A172 (cell line): ENCODE results near the gene DPH7. TPM values are rescaled to one million over a fixed set of nuclear protein-coding genes. Genes with fewer than 3 reads are reported as not detected.
A peak's percentile ranks its signal among the peaks of the same experiment; 100 is the strongest.
"Not testable (repeated sequence)": the region's sequence is repeated elsewhere in the genome, so short reads cannot be mapped to it uniquely, and the experiment has no call there.

Source experiments
- DNase-seq: peaks from one replicate; pipeline ENCODE4 v3.0.0-alpha.2; 2015; ENCODE audit warnings: low spot score
- total RNA-seq: library from RNA; depleted of rRNA; stranded (reverse); fragments of >200 nt; shearing (Covaris generic); gene quantifications from 2 replicates; pipeline ENCODE4 v1.2.3, GENCODE V29; 2014; rRNA removed

Gene DPH7
- 47.4 and 56.0 TPM in 2 replicates for total RNA-seq

GRCh38 chr9:137578518-137579258 is at the start of gene DPH7:
Gene DPH7 (minus strand): TSS chr9:137578925. CDS start chr9:137578777, 148 bp downstream.
- peak; percentile 83 for DNase-seq

GRCh38 chr9:137627406-137627805 is 48.7 kb upstream of the DPH7 start:
- not testable (repeated sequence) for DNase-seq

- DNase-seq: no peak
Measured at GRCh38 chr9:137626464-137626863, 47.7 kb upstream of the DPH7 start.

GRCh38 chr9:137622211-137622610 is 43.5 kb upstream of the DPH7 start:
- DNase-seq: not testable (repeated sequence)

- no peak for DNase-seq
Measured at GRCh38 chr9:137621131-137621757, 42.5 kb upstream of the DPH7 start.

GRCh38 chr9:137620581-137620980 is 41.9 kb upstream of the DPH7 start:
- DNase-seq: no peak

- no peak for DNase-seq
Measured at GRCh38 chr9:137620048-137620405, 41.3 kb upstream of the DPH7 start.

GRCh38 chr9:137619240-137620047 is 40.7 kb upstream of the DPH7 start:
- peak; percentile 45 for DNase-seq

- DNase-seq: peak; percentile 69
Measured at GRCh38 chr9:137618105-137619067, 39.7 kb upstream of the DPH7 start, which contains the start of gene EHMT1. Gene EHMT1 (plus strand): TSS chr9:137619005. CDS start chr9:137619029, 24 bp downstream.

- DNase-seq: no peak
Measured at GRCh38 chr9:137615387-137615871, 36.7 kb upstream of the DPH7 start.

- DNase-seq: no peak
Measured at GRCh38 chr9:137614631-137615386, 36.1 kb upstream of the DPH7 start.

- no peak for DNase-seq
Measured at GRCh38 chr9:137613738-137614523, 35.2 kb upstream of the DPH7 start.

- DNase-seq: no peak
Measured at GRCh38 chr9:137613259-137613658, 34.5 kb upstream of the DPH7 start.

GRCh38 chr9:137612741-137613142 is 34.0 kb upstream of the DPH7 start:
- DNase-seq: no peak

GRCh38 chr9:137611623-137612609 is 33.2 kb upstream of the DPH7 start:
- peak; percentile 98 for DNase-seq

GRCh38 chr9:137610944-137611343 is 32.2 kb upstream of the DPH7 start:
- no peak for DNase-seq

- no peak for DNase-seq
Measured at GRCh38 chr9:137607141-137607857, 28.6 kb upstream of the DPH7 start.

- DNase-seq: no peak
Measured at GRCh38 chr9:137606734-137607138, 28.0 kb upstream of the DPH7 start.
